HepG2 (cell line): ENCODE measurements around the gene OARD1. TPM values are rescaled to one million over a fixed set of nuclear protein-coding genes. Genes with fewer than 3 reads are reported as not detected.

Experiments used
- ATAC-seq: fragments of 200-7000 bp; cut with Tn5 transposase; 3 replicates; pipeline ENCODE4 v1.9.1; 2020; ENCODE audit warnings: mild to moderate bottlenecking, moderate library complexity
- BruUV-seq: library from RNA; stranded (reverse); fragments of 400-500 nt; replicated peaks from 2 replicates; lab custom pipeline; 2021; lab: Mats Ljungman, UMichigan
- CTCF ChIA-PET: fragments of 300-600 bp; formaldehyde crosslinking; extraction: SDS; loops from one replicate; lab custom pipeline; 2021; ENCODE audit warnings: low total read pairs, inconsistent platforms, low intra/inter-chr PET ratio; lab: Yijun Ruan, JAX
- POLR2A ChIA-PET: fragments of 350-600 bp; sonication (Branson Sonifier 250); formaldehyde crosslinking; loops from one replicate; lab custom pipeline; 2020; ENCODE audit warnings: antibody characterized with exemption, inconsistent platforms; lab: Yijun Ruan, JAX
- DNase-seq: peaks from one replicate; pipeline ENCODE4 v3.0.0-alpha.2; 2015; ENCODE audit warnings: low spot score
- FAIRE-seq: peaks from 3 replicates; lab custom pipeline; 2011; peaks lifted over from hg19 to GRCh38; lab: Jason Lieb, UNC
- H2AFZ ChIP-seq: one replicate; pipeline ENCODE4 v1.6.1; 2011; ENCODE audit warnings: low read length, inconsistent platforms
- H3K27ac ChIP-seq: fragments of 300-600 bp; 3 replicates; pipeline ENCODE4 v1.8.0; 2011; ENCODE audit warnings: mixed run types, mild to moderate bottlenecking, mixed read lengths, low read length, inconsistent platforms; ENCODE audit not compliant: insufficient read depth; ENCODE audit errors: extremely low read length
- H3K27me3 ChIP-seq, 2 experiments: fragments of 200-600 bp in 1 of 2; 2 replicates in 1 of 2; 3 replicates in 1 of 2; pipeline versions ENCODE4 v1.6.0 to v1.8.0; 2011; ENCODE audit warnings: low read length in 2 of 2, mild to moderate bottlenecking in 2 of 2, moderate library complexity in 2 of 2, inconsistent platforms in 1 of 2; ENCODE audit not compliant: insufficient read depth in 2 of 2, control insufficient read depth in 1 of 2
- H3K36me3 ChIP-seq, 2 experiments: fragments of 200-600 bp in 1 of 2; replicated peaks in 1 of 2; 2 replicates in 1 of 2; 3 replicates in 1 of 2; pipeline versions ENCODE4 v1.5.1 to v1.8.0; 2011; ENCODE audit warnings: low read length in 2 of 2, inconsistent platforms in 1 of 2; ENCODE audit not compliant: insufficient read depth in 2 of 2, control insufficient read depth in 1 of 2
- H3K4me1 ChIP-seq: 2 replicates; pipeline ENCODE4 v1.5.1; 2012; ENCODE audit warnings: low read length, inconsistent platforms; ENCODE audit not compliant: insufficient read depth
- H3K4me2 ChIP-seq: 2 replicates; pipeline ENCODE4 v1.6.0; 2011; ENCODE audit warnings: low read depth, low read length, inconsistent platforms
- H3K4me3 ChIP-seq, 3 experiments: fragments of 200-600 bp in 1 of 3; sonication (generic), shearing (Covaris generic) in 1 of 3; replicated peaks in 1 of 3; 2 replicates each; pipeline ENCODE4 v1.5.1; 2011 to 2016; ENCODE audit warnings: low read length in 3 of 3, inconsistent platforms in 2 of 3, low read depth in 2 of 3, mild to moderate bottlenecking in 2 of 3, control low read depth in 1 of 3, mixed read lengths in 1 of 3; ENCODE audit not compliant: insufficient read depth in 1 of 3
- H3K79me2 ChIP-seq: one replicate; pipeline ENCODE4 v1.6.1; 2011; ENCODE audit warnings: low read length, inconsistent platforms; ENCODE audit not compliant: insufficient read depth
- H3K9ac ChIP-seq: 2 replicates; pipeline ENCODE4 v1.6.0; 2011; ENCODE audit warnings: mild to moderate bottlenecking, low read depth, low read length, inconsistent platforms; ENCODE audit not compliant: insufficient read depth
- H3K9me3 ChIP-seq: 2 replicates; pipeline ENCODE4 v1.5.1; 2012; ENCODE audit warnings: mild to moderate bottlenecking, low read length
- H4K20me1 ChIP-seq: 2 replicates; pipeline ENCODE4 v1.6.0; 2011; ENCODE audit warnings: inconsistent platforms, mild to moderate bottlenecking, low read length, moderate library complexity; ENCODE audit not compliant: insufficient read depth
- ARHGAP35 ChIP-seq: sonication (generic); formaldehyde crosslinking; IDR thresholded peaks from 2 replicates; pipeline ENCODE4 v1.9.0; 2022; ENCODE audit warnings: mild to moderate bottlenecking, inconsistent platforms, moderate library complexity, missing genetic modification reagents, borderline replicate concordance
- FOSL1 ChIP-seq: sonication (generic); formaldehyde crosslinking; IDR thresholded peaks from 2 replicates; pipeline ENCODE4 v1.9.0; 2021; ENCODE audit warnings: missing genetic modification reagents, borderline replicate concordance
- GTF3A ChIP-seq: sonication (generic); formaldehyde crosslinking; conservative IDR thresholded peaks from 2 replicates; pipeline ENCODE4 v1.4.0; 2020; ENCODE audit warnings: mild to moderate bottlenecking, missing genetic modification reagents
- HMG20B ChIP-seq: conservative IDR thresholded peaks from 2 replicates; pipeline ENCODE4 v1.6.1; 2016; ENCODE audit warnings: missing genetic modification reagents, missing compliant biosample characterization
- IKZF1 ChIP-seq: fragments of 450-650 bp; IDR thresholded peaks from 2 replicates; pipeline ENCODE4 v1.7.1; 2016
- PAXIP1 ChIP-seq: sonication (generic); formaldehyde crosslinking; conservative IDR thresholded peaks from 2 replicates; pipeline ENCODE4 v1.4.0; 2020; ENCODE audit warnings: mild to moderate bottlenecking, missing genetic modification reagents, moderate library complexity
- POLR2G ChIP-seq: fragments of 200-400 bp; formaldehyde crosslinking; IDR thresholded peaks from 2 replicates; pipeline ENCODE4 v1.6.1; 2018; ENCODE audit warnings: mild to moderate bottlenecking, low read depth, low read length, moderate library complexity
- RARG ChIP-seq: sonication (generic); formaldehyde crosslinking; IDR thresholded peaks from 2 replicates; pipeline ENCODE4 v1.4.0; 2020; ENCODE audit warnings: low read depth, mild to moderate bottlenecking, missing genetic modification reagents
- RFX1 ChIP-seq: fragments of 450-650 bp; IDR thresholded peaks from 2 replicates; pipeline ENCODE4 v1.6.1; 2017
- SATB2 ChIP-seq: sonication (generic); formaldehyde crosslinking; IDR thresholded peaks from 2 replicates; pipeline ENCODE4 v1.5.0; 2020; ENCODE audit warnings: missing genetic modification reagents
- SMC3 ChIP-seq: IDR thresholded peaks from 2 replicates; pipeline ENCODE4 v1.6.1; 2011; ENCODE audit warnings: low read length, improper control_type of control experiment
- UBTF ChIP-seq: sonication (generic); formaldehyde crosslinking; IDR thresholded peaks from 2 replicates; pipeline ENCODE4 v1.4.0; 2020; ENCODE audit warnings: mild to moderate bottlenecking, missing genetic modification reagents
- ZFP91 ChIP-seq: sonication (generic); formaldehyde crosslinking; IDR thresholded peaks from 2 replicates; pipeline ENCODE4 v1.9.0; 2022; ENCODE audit warnings: missing genetic modification reagents, mild to moderate bottlenecking, borderline replicate concordance
- ZNF180 ChIP-seq: sonication (generic); formaldehyde crosslinking; IDR thresholded peaks from 2 replicates; pipeline ENCODE4 v1.4.0; 2020; ENCODE audit warnings: low read depth, missing genetic modification reagents, borderline replicate concordance
- WGBS: methylation state at CpG from one replicate; pipeline ENCODE4 v1.1.6; 2017; ENCODE audit warnings: low lambda C conversion rate; 5-methylcytosine and 5-hydroxymethylcytosine counted together
- in situ Hi-C: cut with HindIII; loops from 2 replicates; pipeline ENCODE4 v1.10.0; 2017; ENCODE audit warnings: low pct_unique_long_range_greater_than_20kb; ENCODE audit not compliant: extremely low pct_ligation_motif_present
- intact Hi-C: fragments of 100-400 bp; cut with micrococcal nuclease; formaldehyde crosslinking; loops from one replicate; pipeline ENCODE4 v1.10.0; 2022; ENCODE audit not compliant: unreplicated experiment
- polyA plus RNA-seq, 8 experiments: library from polyadenylated mRNA; depleted of rRNA in 3 of 8; stranded (reverse) in 7 of 8; unstranded in 1 of 8; fragments of >200 nt; fragmentation: Illumina TruSeq in 4 of 8; extraction: Trizol in 4 of 8; gene quantifications; 2 replicates each; pipeline versions ENCODE4 v1.2.1 to v1.2.3, GENCODE V29; 2011 to 2016; ENCODE audit warnings: low read depth in 4 of 8, missing spikeins in 1 of 8, mixed read lengths in 1 of 8; ENCODE audit not compliant: insufficient read depth in 1 of 8
- total RNA-seq, 5 experiments: library from RNA; depleted of rRNA; stranded (reverse); fragments of >200 nt; fragmentation: Illumina TruSeq; extraction: Trizol; gene quantifications; 2 replicates each; pipeline ENCODE4 v1.2.3, GENCODE V29; 2016; ENCODE audit warnings: low read depth in 1 of 5

Gene OARD1
- total and polyA plus RNA-seq, 2 of the 13 experiments (the other 11 are each of a cell fraction or from before 2014, with no cell fraction given): 18.4 to 49.0 TPM

- TF ChIP-seq ZNF180 (CRISPR knock-in tag): no peak
- no peak for TF ChIP-seq ARHGAP35 (CRISPR knock-in tag)
- no peak for TF ChIP-seq FOSL1 (CRISPR knock-in tag)
- no peak for TF ChIP-seq ZFP91 (CRISPR knock-in tag)
- no peak for TF ChIP-seq SATB2
- no peak for TF ChIP-seq UBTF (CRISPR knock-in tag)
Observed at GRCh38 chr6:41111017-41111416, 38.9 kb upstream of the OARD1 start (continued).

GRCh38 chr6:41103847-41104246 is 31.7 kb upstream of the OARD1 start:
- no peak overlapping the region for H3K4me3 ChIP-seq
- FAIRE-seq (no peak), DNase-seq (no peak), ATAC-seq (no peak)
- no peak overlapping the region for H3K9ac ChIP-seq
- intact Hi-C loops (no loop called here), in situ Hi-C loops (no loop called here)
- no peaks in the 10 kb centered on the region for H4K20me1 ChIP-seq
- CTCF ChIA-PET: no interaction called here
- no peaks in the 10 kb centered on the region for H3K27me3 ChIP-seq
- H3K36me3 ChIP-seq: peaks cover 3 to 15% of the 10 kb centered on the region in 2 experiments; a peak in 3 of 5 replicates
- H3K9me3 ChIP-seq: no peaks in the 10 kb centered on the region
- H2AFZ ChIP-seq: no peak overlapping the region
- POLR2A ChIA-PET: no interaction called here
- no TSS peak for BruUV-seq
- no peaks in the 10 kb centered on the region for H3K4me1 ChIP-seq
- TF ChIP-seq POLR2G (no peak), HMG20B (no peak), IKZF1 (no peak), GTF3A (no peak), SMC3 (no peak), RARG (CRISPR knock-in tag) (no peak), RFX1 (no peak), PAXIP1 (CRISPR knock-in tag) (no peak)
- no peak overlapping the region for H3K4me2 ChIP-seq
- no peak overlapping the region for H3K27ac ChIP-seq
- WGBS: 85% methylated on average over 3 of the region's 3 CpGs
- no peaks in the 10 kb centered on the region for H3K79me2 ChIP-seq
